Measurements from ENCODE around the gene SLC9A9.

SLC9A9 gene

DNA sequence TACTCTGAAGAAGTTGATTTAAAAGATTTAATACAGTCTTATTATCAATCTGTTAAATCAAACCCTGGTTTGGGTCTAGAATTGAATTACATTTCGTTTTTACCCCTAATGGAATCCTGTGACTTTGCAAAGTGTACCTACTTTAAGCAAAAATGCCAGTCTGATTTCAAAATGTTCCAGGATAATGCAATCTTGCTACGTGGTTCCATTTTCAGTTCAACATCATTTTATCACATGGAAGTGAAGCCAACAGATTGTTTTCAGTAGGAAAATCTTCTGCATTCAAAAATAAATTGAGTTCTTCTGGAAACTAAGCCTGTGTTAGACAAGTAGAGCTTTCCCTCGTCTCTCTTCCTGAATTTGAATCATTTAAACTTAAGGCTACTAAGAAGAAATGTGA, 372.3 kb downstream of the SLC9A9 start:
- Histone ChIP-seq H3K27me3 (no peaks in the 10 kb centered on the region), H4K20me1 (no peaks in the 10 kb centered on the region), H3K36me3 (no peaks in the 10 kb centered on the region), H3K27ac (no peak overlapping the region), H3K4me1 (peaks cover 13% of the 10 kb centered on the region), H3K9ac (no peak overlapping the region), H3K4me3 (no peak overlapping the region), H3K9me3 (no peaks in the 10 kb centered on the region), H3K4me2 (no peak overlapping the region)
- TF ChIP-seq Cebpa-rat (IDR thresholded peaks at IDR 0.05): no peak

DNA sequence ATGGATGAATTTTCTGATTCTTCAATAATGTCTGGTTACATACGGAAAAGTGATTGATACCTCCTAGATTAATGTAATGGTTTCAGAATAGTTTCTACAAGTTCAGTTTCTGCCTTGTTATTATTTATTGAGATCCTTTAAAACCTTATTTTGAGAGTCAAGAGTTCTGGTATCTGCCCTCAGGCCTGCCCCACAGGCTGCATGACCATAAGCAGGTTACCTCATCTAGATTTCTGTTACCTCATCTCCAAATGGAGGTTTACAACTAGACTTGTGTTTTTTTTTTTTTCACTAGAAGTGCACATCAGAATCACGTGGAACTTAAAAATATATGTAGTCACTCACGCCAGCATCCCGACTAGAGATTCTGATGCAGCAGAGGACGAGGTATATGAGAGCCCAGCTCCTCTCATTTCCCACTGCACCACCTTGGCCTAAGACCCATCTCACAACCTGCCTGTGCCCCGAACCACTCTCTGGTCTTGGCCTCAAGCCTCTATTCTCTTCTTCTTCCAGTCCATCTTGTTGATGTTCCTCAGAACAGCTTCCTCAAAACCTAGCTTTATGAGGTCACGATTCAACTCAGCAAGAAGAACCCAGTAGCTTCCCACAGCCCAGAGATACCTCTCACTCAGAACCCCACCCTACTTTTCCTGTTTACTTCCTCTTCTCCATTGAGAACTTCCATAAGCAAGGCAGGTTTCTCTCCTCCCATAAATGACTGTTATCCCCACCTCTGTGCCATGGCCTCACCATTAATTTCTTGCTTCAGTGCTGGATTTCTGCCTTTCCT, 375.3 kb downstream of the SLC9A9 start:
- no peak overlapping the region for H3K4me3 ChIP-seq
- H3K4me2 ChIP-seq: no peak overlapping the region
- no peaks in the 10 kb centered on the region for H3K36me3 ChIP-seq
- no peak overlapping the region for H3K9ac ChIP-seq
- H3K27me3 ChIP-seq: no peaks in the 10 kb centered on the region
- no peak overlapping the region for H3K27ac ChIP-seq
- no peaks in the 10 kb centered on the region for H3K9me3 ChIP-seq
- TF ChIP-seq Cebpa-rat (IDR thresholded peaks at IDR 0.05): no peak
- H3K4me1 ChIP-seq: peaks cover 13% of the 10 kb centered on the region
- H4K20me1 ChIP-seq: no peaks in the 10 kb centered on the region

DNA sequence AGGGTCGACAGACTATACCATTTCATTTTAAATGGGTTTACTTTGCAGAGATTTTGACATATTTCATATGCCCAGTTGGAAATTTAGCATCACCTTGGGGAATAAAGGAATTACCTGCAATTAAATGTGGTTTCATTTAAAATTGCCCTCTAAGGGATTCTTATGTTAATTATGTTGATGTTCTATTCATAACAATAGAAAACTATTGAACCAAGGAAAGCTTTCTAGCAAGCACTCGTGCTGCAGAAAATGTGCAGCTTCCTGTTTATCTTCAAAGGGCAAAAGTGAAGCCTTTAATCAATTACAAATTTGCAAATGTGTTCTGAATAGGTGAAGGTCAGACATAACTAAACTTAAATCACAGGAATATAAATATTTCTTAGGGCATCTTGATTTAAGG, 376.6 kb downstream of the SLC9A9 start:
- Histone ChIP-seq H3K4me2 (peak overlapping the region; percentile 38; the same call in 1 of the 2 replicates), H3K27ac (peak overlapping the region; percentile 0; the same call in 1 of the 2 replicates), H3K4me1 (peaks cover 13% of the 10 kb centered on the region), H3K9ac (no peak overlapping the region), H3K27me3 (no peaks in the 10 kb centered on the region), H3K9me3 (no peaks in the 10 kb centered on the region), H3K4me3 (no peak overlapping the region), H4K20me1 (no peaks in the 10 kb centered on the region), H3K36me3 (no peaks in the 10 kb centered on the region)
- no peak for TF ChIP-seq Cebpa-rat (IDR thresholded peaks at IDR 0.05)

DNA sequence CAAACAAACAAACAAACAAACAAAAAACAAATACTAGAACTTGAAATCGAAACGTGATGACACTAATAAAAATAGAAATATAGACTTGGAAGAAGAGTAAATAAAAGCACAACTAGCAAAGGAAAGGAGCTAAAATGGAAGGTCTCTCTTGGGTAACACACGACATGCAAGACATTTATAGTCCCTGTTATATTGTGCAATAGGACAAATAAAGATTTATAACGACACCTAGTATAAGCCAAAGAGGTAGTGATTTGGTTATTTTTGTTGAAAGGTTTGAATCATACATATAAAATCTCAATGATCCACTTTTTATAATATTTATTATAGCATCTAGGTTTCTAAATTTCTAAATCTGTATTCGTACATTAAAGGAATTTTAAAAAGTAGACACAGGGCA, 379.1 kb downstream of the SLC9A9 start:
- no peak overlapping the region for H3K4me3 ChIP-seq
- H3K4me1 ChIP-seq: peaks cover 22% of the 10 kb centered on the region
- no peaks in the 10 kb centered on the region for H4K20me1 ChIP-seq
- no peak overlapping the region for H3K9ac ChIP-seq
- H3K36me3 ChIP-seq: no peaks in the 10 kb centered on the region
- H3K4me2 ChIP-seq: no peak overlapping the region
- no peaks in the 10 kb centered on the region for H3K27me3 ChIP-seq
- TF ChIP-seq Cebpa-rat (IDR thresholded peaks at IDR 0.05): no peak
- no peaks in the 10 kb centered on the region for H3K9me3 ChIP-seq
- no peak overlapping the region for H3K27ac ChIP-seq

DNA sequence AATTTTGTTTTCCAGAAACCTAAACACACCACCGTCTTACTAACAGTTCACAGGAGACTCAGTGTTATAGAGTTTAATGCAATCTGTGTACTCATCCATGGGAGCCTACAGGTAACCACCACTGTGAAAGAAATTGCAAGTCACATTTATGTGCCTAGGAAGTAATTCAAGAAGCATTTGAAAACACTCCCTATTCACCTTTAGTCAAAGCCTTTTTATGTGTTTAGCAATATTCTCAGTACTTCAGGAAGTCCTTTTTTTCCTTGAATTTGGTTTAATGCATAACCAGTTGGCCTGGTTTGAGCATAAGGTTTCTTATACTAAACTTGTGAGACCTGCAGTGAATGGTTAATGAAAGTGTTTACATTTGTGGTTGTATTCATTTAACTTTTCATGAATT, 382.6 kb downstream of the SLC9A9 start:
- no peak overlapping the region for H3K4me2 ChIP-seq
- no peaks in the 10 kb centered on the region for H3K9me3 ChIP-seq
- H3K36me3 ChIP-seq: no peaks in the 10 kb centered on the region
- H3K4me3 ChIP-seq: no peak overlapping the region
- H3K9ac ChIP-seq: no peak overlapping the region
- no peak for TF ChIP-seq Cebpa-rat (IDR thresholded peaks at IDR 0.05)
- H4K20me1 ChIP-seq: no peaks in the 10 kb centered on the region
- H3K27ac ChIP-seq: no peak overlapping the region
- peaks cover 9% of the 10 kb centered on the region for H3K4me1 ChIP-seq
- H3K27me3 ChIP-seq: no peaks in the 10 kb centered on the region

DNA sequence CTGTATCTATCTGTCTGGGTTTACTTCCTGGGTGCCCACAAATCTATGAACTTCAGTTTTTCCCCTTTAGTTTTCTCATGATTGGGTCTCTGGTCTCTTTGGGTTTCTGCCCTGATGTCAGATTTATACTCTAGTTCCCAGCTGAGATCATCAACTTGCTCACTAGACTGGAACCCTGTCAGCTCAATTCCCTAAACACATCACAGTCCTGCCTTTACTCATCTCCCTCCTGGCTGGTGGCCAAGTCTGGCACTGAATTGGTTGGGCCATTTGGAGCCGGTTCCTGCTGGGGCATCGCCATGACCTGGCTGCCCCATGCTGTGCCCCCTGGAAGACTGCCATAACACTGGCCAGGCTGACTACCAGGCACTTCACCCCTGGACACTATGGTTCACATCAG, 383.4 kb downstream of the SLC9A9 start:
- Histone ChIP-seq H3K27me3 (no peaks in the 10 kb centered on the region), H3K4me1 (peaks cover 9% of the 10 kb centered on the region), H4K20me1 (no peaks in the 10 kb centered on the region), H3K9me3 (no peaks in the 10 kb centered on the region), H3K36me3 (no peaks in the 10 kb centered on the region), H3K4me2 (peak overlapping the region; percentile 23), H3K27ac (no peak overlapping the region), H3K4me3 (no peak overlapping the region), H3K9ac (no peak overlapping the region)
- no peak for TF ChIP-seq Cebpa-rat (IDR thresholded peaks at IDR 0.05)

DNA sequence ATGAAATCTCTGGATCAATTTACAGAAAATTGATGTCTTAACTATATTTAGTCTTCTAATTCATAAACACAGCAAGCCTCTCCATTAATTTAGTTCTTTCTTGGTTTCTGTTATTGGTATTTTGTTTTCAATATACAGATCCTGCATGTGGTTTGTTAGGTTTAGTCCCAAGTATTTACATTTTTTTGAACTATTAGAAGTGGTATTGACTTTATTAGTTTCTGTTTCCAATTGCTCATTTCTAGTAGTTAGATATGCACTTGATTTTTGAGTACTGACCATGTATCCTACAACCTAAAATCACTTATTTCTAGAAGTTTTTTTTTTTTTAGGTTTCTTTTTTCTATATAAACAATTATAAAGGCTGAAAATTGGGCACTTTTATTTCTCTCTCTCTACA, 392.8 kb downstream of the SLC9A9 start:
- H3K36me3 ChIP-seq: no peaks in the 10 kb centered on the region
- no peaks in the 10 kb centered on the region for H3K4me1 ChIP-seq
- no peaks in the 10 kb centered on the region for H4K20me1 ChIP-seq
- no peak overlapping the region for H3K4me3 ChIP-seq
- no peak overlapping the region for H3K4me2 ChIP-seq
- TF ChIP-seq Cebpa-rat (IDR thresholded peaks at IDR 0.05): no peak
- no peak overlapping the region for H3K27ac ChIP-seq
- H3K27me3 ChIP-seq: no peaks in the 10 kb centered on the region
- no peaks in the 10 kb centered on the region for H3K9me3 ChIP-seq
- no peak overlapping the region for H3K9ac ChIP-seq

DNA sequence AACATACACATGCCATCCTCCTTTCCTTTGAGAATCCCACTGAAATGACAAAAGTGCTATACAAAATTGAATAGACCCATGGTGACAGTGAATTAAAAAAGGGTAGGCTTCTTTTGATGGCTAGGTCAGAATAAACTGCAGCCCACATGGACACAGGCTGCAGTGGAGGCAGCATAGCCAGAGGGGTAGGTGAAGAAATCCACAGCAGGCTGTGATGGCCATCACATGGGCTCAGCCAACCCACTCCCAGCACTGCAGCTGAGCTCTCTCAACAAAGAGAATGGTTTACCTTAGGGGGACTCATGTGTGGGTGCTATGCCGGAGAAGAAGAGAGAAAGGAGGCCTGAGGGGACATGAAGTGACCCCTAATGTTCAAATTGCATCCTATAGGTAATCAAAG, 397.6 kb downstream of the SLC9A9 start:
- Histone ChIP-seq H3K9me3 (no peaks in the 10 kb centered on the region), H3K36me3 (no peaks in the 10 kb centered on the region), H3K27me3 (no peaks in the 10 kb centered on the region), H4K20me1 (no peaks in the 10 kb centered on the region), H3K27ac (no peak overlapping the region), H3K4me2 (no peak overlapping the region), H3K4me1 (no peaks in the 10 kb centered on the region), H3K4me3 (no peak overlapping the region), H3K9ac (no peak overlapping the region)
- TF ChIP-seq Cebpa-rat (IDR thresholded peaks at IDR 0.05): no peak

DNA sequence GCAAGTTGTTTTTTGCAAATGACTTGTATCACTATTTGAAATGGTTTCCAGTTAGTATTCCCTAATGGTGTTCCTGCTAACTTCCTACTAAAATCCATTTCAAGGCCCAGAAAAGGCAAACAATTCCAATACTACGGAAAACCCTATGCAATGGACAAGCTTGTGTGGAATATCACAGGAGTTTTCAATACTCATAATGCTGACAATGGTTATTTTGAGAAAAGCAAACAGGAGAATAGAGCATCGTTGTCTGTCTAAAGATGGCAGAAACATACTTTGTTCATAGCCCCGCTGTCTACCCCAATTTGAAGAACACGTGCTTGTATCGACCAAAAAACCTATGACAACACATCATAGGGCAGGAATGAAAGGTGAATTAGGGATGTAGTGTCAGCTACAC, 400.8 kb downstream of the SLC9A9 start:
- no peak overlapping the region for H3K4me2 ChIP-seq
- peaks cover 12% of the 10 kb centered on the region; the same call in 1 of the 2 replicates for H3K4me1 ChIP-seq
- TF ChIP-seq Cebpa-rat (IDR thresholded peaks at IDR 0.05): no peak
- no peak overlapping the region for H3K4me3 ChIP-seq
- H3K9me3 ChIP-seq: no peaks in the 10 kb centered on the region; the same call in 1 of the 2 replicates
- no peaks in the 10 kb centered on the region for H3K36me3 ChIP-seq
- no peak overlapping the region for H3K27ac ChIP-seq
- no peaks in the 10 kb centered on the region for H4K20me1 ChIP-seq
- no peaks in the 10 kb centered on the region for H3K27me3 ChIP-seq
- H3K9ac ChIP-seq: no peak overlapping the region

DNA sequence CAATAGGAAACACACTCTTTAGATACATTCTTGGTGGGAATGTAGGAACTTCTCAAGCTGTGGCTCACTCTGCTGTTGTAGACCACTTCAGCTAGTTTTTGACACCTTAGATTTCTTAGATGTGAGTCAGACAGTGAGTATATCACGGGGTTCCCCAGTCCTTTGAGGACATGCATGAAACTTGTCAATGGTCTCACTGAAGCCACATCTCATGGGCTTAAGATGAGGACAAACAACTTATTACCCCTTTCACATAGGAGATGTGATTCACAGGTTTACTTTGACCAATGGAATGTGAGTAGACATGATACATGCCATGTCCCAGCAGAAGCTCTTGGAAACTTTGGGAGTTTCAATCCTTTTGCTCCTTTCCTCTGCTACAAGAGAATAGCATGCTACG, 403.1 kb downstream of the SLC9A9 start:
- Histone ChIP-seq H3K27ac (no peak overlapping the region), H4K20me1 (no peaks in the 10 kb centered on the region), H3K9ac (no peak overlapping the region), H3K36me3 (no peaks in the 10 kb centered on the region), H3K9me3 (no peaks in the 10 kb centered on the region; the same call in 1 of the 2 replicates), H3K27me3 (no peaks in the 10 kb centered on the region), H3K4me1 (peaks cover 12% of the 10 kb centered on the region; the same call in 1 of the 2 replicates), H3K4me2 (no peak overlapping the region), H3K4me3 (no peak overlapping the region)
- no peak for TF ChIP-seq Cebpa-rat (IDR thresholded peaks at IDR 0.05)
